GM23248 (cell line): Measurements from ENCODE around the gene NCEH1.

Experiments
- EZH2 ChIP-seq: fragments of 200-600 bp; sonication (generic); IDR thresholded peaks from 2 replicates; pipeline ENCODE4 v1.6.1; 2018; ENCODE audit warnings: antibody characterized with exemption, mild to moderate bottlenecking; ENCODE audit not compliant: insufficient read depth, poor library complexity, severe bottlenecking
- EZH2phosphoT487 ChIP-seq: fragments of 200-600 bp; sonication (generic); IDR thresholded peaks from 2 replicates; pipeline ENCODE4 v1.6.1; 2018; ENCODE audit warnings: antibody characterized with exemption, moderate library complexity, mild to moderate bottlenecking, low read depth; ENCODE audit not compliant: insufficient read depth

DNA sequence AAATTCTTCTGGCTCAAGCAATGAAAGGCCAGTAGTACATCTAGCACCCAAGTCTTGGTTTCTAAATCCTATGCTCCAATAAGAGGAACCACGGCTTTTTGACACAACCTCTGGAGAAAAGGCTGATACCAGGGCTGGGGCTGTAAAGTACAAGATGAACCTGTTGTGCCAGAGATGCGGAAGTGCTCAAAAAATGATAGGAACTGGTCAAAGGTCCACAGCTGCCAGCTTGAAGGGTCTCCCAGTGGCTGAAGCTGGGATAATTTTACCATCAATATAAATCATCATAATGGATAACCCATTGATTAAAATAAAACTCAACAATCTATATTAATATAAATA is 558 bp upstream of the NCEH1 start:
- TF ChIP-seq EZH2 (no peak), EZH2phosphoT487 (no peak)
